Activated T-cell treated with anti-CD3 and anti-CD28 coated beads for 48 hours (primary cell): ENCODE data around the gene RPS15.

Source experiments
- DNase-seq: peaks from one replicate; pipeline ENCODE4 v3.0.0-alpha.2; 2020; ENCODE audit warnings: low read depth

The RPS15 gene

GRCh38 chr19:1438035-1438932, at the start of gene RPS15:
Gene RPS15 (plus strand): TSS chr19:1438396. CDS start chr19:1438426, 30 bp downstream.
- peak; percentile 96 for DNase-seq

DNA sequence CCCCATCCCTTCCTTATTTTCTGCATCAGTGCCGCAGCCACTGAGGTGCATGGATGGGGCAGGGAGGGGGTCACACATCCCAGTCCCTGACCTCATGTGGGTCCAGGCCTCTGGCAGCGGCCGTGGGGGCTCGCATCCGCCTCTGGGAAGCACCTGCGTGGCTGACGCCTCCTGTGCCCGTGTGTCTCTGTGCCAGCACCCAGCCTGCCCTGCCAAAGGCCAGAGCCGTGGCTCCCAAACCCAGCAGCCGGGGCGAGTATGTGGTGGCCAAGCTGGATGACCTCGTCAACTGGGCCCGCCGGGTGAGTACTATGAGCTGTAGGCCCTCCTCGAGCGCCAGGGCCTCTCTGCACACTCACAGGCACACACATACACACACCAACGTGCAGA, 49.6 kb upstream of the RPS15 start:
- DNase-seq = no peak

DNA sequence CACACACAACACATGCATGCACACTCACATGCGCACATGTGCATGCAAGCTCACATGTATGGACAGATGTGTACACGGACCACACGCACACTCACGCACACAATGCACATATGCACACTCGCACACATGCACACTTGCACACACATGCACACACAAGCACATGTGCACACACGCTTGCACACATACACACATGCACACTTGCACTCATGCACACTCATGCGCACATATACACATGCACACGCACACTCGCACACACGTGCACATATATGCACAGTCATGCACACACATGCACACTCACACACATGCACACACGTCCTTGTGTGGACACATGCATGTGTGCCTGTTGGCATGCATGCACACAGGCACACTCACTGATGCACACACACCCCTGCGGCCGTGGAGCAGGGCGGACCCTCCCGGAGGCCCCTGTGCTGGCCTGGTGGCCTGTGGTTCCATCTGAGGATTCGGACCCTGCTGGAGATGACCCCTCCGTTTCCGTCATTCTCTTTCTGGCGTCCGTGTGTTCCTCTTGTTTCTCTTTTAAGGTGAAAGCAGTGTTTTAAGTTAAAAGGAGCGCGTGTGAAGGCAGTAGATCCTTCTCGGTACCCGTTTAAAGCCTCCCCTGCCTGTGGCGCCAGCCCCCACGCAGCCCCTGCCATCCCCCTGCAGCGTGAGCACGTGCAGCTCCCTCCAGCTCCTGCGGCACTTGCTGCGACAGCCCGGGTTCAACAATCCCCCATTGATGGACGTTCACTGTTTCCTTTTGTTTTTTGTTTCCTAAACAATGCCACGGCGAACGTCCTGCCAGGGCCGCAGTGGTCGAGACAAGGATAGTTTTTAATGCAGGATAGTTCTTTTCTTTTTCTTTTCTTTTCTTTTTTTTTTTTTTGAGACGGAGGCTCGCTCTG, 48.9 kb upstream of the RPS15 start:
- no peak for DNase-seq

DNA sequence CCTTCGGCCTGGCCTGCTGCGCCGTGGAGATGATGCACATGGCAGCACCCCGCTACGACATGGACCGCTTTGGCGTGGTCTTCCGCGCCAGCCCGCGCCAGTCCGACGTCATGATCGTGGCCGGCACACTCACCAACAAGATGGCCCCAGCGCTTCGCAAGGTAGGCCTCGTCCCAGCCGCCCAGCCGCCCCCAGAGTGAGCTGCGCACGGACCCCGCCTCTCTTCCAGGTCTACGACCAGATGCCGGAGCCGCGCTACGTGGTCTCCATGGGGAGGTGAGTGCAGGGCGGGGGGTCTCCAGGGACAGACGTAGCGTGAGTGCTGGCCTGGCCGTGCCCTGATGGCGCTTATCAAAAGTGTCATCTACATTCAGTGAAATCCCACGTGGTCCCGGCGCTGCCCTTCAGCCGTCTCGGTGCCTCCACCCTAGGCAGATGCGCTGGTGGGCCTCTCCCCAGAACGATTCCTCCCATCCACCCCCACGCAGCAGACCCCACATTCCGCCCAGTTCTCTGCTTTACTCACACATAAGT, 47.2 kb upstream of the RPS15 start:
- DNase-seq = no peak

GRCh38 chr19:1392407-1392806, 45.8 kb upstream of the RPS15 start:
- DNase-seq = no peak

GRCh38 chr19:1392939-1393530, 45.2 kb upstream of the RPS15 start:
- no peak for DNase-seq

DNA sequence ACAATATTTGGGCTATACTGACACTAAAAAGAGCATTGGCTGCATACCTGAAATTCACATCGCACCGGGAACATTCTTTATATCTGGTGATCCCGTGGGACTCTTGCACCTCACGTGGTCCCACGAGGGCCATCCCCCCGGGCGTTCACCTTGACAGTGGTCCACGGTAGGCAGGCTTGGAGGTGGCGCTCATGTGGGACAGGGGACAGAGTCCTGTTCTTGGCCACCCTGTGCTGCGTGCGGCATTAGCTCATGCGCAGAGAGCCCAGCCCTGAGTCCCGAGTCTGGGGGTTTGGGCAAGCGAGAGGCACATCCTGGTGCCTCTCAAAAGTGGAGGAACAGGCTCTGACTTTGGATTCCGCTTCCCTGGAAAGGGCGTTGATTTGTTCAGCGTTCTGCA, 44.4 kb upstream of the RPS15 start:
- DNase-seq = no peak

DNA sequence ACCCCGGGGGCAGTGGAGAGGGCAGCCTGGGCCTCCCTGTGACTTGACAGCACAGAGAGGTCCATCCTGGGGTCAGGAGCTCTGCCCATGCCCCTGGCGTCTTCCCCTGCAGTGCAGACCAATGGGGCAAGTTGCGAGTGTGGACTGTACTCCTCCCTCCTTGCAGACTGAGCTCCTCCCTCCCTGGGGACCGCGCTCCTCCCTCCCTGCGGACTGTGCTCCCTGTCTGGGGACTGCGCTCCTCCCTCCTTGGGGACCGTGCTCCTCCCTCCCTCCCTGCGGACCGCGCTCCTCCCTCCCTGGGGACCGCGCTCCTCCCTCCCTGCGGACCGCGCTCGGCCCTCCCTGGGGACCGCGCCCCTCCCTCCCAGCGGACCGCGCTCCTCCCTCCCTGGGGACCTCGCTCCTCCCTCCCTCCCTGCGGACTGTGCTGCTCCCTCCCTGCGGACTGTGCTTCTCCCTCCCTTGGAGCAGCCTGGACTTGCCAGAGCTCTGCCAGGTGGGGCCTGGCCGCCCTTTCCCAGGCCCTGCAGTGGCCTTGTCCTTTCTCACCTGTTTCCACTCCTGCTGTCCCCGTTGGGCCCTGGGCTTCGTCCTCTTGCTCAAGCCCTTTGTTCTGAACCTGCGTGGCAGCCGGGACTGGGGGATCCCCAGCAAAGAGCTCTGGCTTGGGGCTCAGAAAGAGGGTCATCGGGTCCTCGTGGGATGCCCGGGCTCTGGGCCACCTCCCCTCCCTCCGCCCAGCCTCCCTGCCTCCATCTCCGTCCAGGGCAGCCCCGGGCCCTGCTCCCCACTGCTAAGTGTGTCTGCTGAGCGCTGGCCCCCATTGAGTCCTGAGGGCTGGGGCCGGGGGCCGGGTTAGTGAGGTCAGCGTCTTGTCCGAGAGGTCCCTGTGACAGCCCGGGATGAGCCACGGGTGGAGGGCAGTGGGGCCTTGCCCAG, 43.7 kb upstream of the RPS15 start:
- no peak for DNase-seq

GRCh38 chr19:1395194-1396018, 42.8 kb upstream of the RPS15 start:
- DNase-seq = no peak

- DNase-seq = no peak
These were observed 42.0 kb upstream of the RPS15 start for GRCh38 chr19:1396019-1396767.

- no peak for DNase-seq
These were observed 41.2 kb upstream of the RPS15 start for GRCh38 chr19:1396768-1397679.

GRCh38 chr19:1397838-1398237, 40.4 kb upstream of the RPS15 start:
- DNase-seq = no peak

- no peak for DNase-seq
These were observed 39.1 kb upstream of the RPS15 start for GRCh38 chr19:1399079-1399478.

GRCh38 chr19:1399745-1400144, 38.5 kb upstream of the RPS15 start:
- DNase-seq = no peak

GRCh38 chr19:1400281-1401137, 37.7 kb upstream of the RPS15 start:
- DNase-seq = no peak

DNA sequence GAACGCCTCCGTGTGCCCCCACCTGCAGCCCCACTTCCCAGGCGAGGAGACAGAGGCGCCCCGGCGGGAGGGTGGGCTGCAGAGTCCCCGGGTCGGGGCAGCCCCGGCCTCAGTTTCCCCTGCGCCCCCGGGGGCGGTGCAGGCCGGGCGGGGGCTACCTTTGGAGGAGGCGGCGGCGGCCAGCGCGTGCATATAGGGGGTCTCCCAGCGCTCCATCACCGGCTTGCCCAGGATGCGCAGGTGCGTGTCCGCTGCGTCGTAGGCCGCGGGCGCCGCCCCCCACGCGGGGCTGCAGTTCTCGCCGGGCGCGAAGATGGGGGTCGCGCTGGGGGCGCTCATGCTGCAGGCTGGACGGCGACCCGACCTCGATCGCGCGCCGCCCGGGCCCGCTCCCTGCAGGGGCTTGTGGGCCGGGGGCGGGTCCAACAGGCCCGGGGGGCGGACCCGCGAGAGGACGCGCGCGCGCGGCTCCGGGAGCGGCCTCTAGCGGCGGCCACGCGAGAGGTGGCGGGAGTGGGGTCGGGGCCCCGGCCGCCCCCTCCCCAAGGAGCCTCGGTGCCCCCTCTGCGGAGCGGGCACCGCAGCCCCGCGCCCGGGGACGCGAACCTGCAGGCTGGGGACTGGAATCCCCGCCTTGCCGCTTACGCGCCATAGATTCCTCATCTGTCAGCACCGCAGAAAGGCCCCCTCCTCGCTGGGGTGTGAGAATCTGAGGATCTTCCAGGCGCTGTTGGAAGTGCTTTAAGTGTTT, 36.9 kb upstream of the RPS15 start, which contains the start of gene GAMT:
Gene GAMT, minus strand, starts transcription at position 405 of the 751 bp plus-strand sequence. Its CDS starts 66 bp downstream, at position 339.
- DNase-seq = peak; percentile 62

DNA sequence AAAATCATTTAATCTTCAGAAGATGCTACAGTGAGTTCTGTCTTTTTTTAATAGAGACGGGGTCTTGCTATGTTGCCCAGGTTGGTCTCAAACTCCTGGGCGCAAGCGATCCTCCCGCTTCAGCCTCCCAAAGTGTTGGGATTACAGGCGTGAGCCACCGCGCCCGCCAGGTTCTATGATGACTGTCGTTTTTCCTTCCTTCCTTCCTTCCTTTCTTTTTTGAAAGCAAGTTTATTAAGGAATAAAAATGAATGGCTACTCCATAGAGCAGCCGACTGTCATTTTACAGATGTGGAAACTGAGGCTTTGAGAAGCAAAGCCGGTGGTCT, 36.3 kb upstream of the RPS15 start:
- no peak for DNase-seq
